IMR-90 (cell line): ENCODE data around the gene GFRA4. TPM values are rescaled to one million over a fixed set of nuclear protein-coding genes. Genes with fewer than 3 reads are reported as not detected.

ENCODE experiments used
- ATAC-seq: fragments of 200-7000 bp; cut with Tn5 transposase; 2 replicates; pipeline ENCODE4 v1.9.1; 2020; ENCODE audit warnings: low read depth, mild to moderate bottlenecking, moderate library complexity
- BruUV-seq: library from RNA; stranded (reverse); fragments of 400-500 nt; replicated peaks from 2 replicates; lab custom pipeline; 2021; lab: Mats Ljungman, UMichigan
- CTCF ChIA-PET: fragments of 300-600 bp; formaldehyde crosslinking; extraction: SDS; loops from one replicate; lab custom pipeline; 2021; ENCODE audit warnings: antibody characterized with exemption; lab: Yijun Ruan, JAX
- POLR2A ChIA-PET: fragments of 300-600 bp; sonication (Branson Sonifier 250); formaldehyde crosslinking; loops from one replicate; lab custom pipeline; 2022; ENCODE audit warnings: antibody characterized with exemption; ENCODE audit not compliant: unreplicated experiment; lab: Charles Lee
- DNase-seq: peaks from one replicate; pipeline ENCODE4 v3.0.0; 2013
- H2AFZ ChIP-seq: replicated peaks from 2 replicates; pipeline ENCODE3; 2013; ENCODE audit warnings: low read length, mild to moderate bottlenecking; ENCODE audit not compliant: poor library complexity
- H2AK5ac ChIP-seq: 2 replicates; pipeline ENCODE4 v1.6.1; 2013; ENCODE audit warnings: low read depth, low read length, inconsistent platforms
- H2AK9ac ChIP-seq: replicated peaks from 2 replicates; pipeline ENCODE3; 2013; ENCODE audit warnings: mild to moderate bottlenecking, low read depth, low read length, moderate library complexity; ENCODE audit not compliant: poor library complexity
- H2BK120ac ChIP-seq: 2 replicates; pipeline ENCODE4 v1.6.1; 2013; ENCODE audit warnings: low read depth, low read length, inconsistent platforms
- H2BK15ac ChIP-seq: 3 replicates; pipeline ENCODE4 v1.6.1; 2013; ENCODE audit warnings: low read depth, low read length, inconsistent platforms
- H2BK20ac ChIP-seq: 2 replicates; pipeline ENCODE4 v1.6.1; 2013; ENCODE audit warnings: low read depth, mild to moderate bottlenecking, inconsistent platforms, low read length, moderate library complexity
- H2BK5ac ChIP-seq: 2 replicates; pipeline ENCODE4 v1.6.1; 2013; ENCODE audit warnings: mild to moderate bottlenecking, low read depth, low read length, inconsistent platforms; ENCODE audit not compliant: poor library complexity, severe bottlenecking
- H3K14ac ChIP-seq: replicated peaks from 2 replicates; pipeline ENCODE4 v1.6.1; 2013; ENCODE audit warnings: low read depth, low read length, inconsistent platforms
- H3K18ac ChIP-seq: 2 replicates; pipeline ENCODE4 v1.6.1; 2013; ENCODE audit warnings: low read depth, low read length, control low read depth
- H3K23ac ChIP-seq: 2 replicates; pipeline ENCODE4 v1.6.1; 2013; ENCODE audit warnings: low read depth, low read length, inconsistent platforms
- H3K27ac ChIP-seq: 2 replicates; pipeline ENCODE4 v1.5.1; 2013; ENCODE audit warnings: mild to moderate bottlenecking, control low read depth, low read length; ENCODE audit not compliant: insufficient read depth
- H3K27me3 ChIP-seq: 2 replicates; pipeline ENCODE4 v1.6.1; 2013; ENCODE audit warnings: low read length; ENCODE audit not compliant: control insufficient read depth, insufficient read depth
- H3K36me3 ChIP-seq: 2 replicates; pipeline ENCODE4 v1.6.1; 2013; ENCODE audit warnings: low read length, mixed read lengths; ENCODE audit not compliant: control insufficient read depth, insufficient read depth
- H3K4ac ChIP-seq: 2 replicates; pipeline ENCODE4 v1.6.1; 2013; ENCODE audit warnings: low read depth, low read length, inconsistent platforms
- H3K4me1 ChIP-seq: 2 replicates; pipeline ENCODE4 v1.6.1; 2013; ENCODE audit warnings: low read length, mixed read lengths; ENCODE audit not compliant: control insufficient read depth, insufficient read depth
- H3K4me2 ChIP-seq: 2 replicates; pipeline ENCODE4 v1.6.1; 2013; ENCODE audit warnings: low read depth, mild to moderate bottlenecking, control low read depth, low read length, moderate library complexity
- H3K4me3 ChIP-seq: 2 replicates; pipeline ENCODE4 v1.5.1; 2013; ENCODE audit warnings: low read depth, mild to moderate bottlenecking, control low read depth, low read length, moderate library complexity; ENCODE audit not compliant: insufficient read depth
- H3K56ac ChIP-seq: 2 replicates; pipeline ENCODE4 v1.6.1; 2013; ENCODE audit warnings: low read length, inconsistent platforms; ENCODE audit not compliant: insufficient read depth; ENCODE audit errors: extremely low read depth
- H3K79me1 ChIP-seq, 2 experiments: 2 replicates each; pipeline ENCODE4 v1.6.1; 2013; ENCODE audit warnings: low read length in 2 of 2, inconsistent platforms in 1 of 2, low read depth in 1 of 2
- H3K9ac ChIP-seq: 2 replicates; pipeline ENCODE4 v1.6.1; 2013; ENCODE audit warnings: low read depth, low read length, control low read depth
- H3K9me1 ChIP-seq: 2 replicates; pipeline ENCODE4 v1.6.1; 2013; ENCODE audit warnings: low read length, inconsistent platforms; ENCODE audit not compliant: insufficient read depth
- H3K9me3 ChIP-seq: 2 replicates; pipeline ENCODE4 v1.6.1; 2013; ENCODE audit warnings: low read length; ENCODE audit not compliant: control insufficient read depth, insufficient read depth
- H4K20me1 ChIP-seq: 2 replicates; pipeline ENCODE4 v1.6.1; 2013; ENCODE audit warnings: low read length, inconsistent platforms; ENCODE audit not compliant: insufficient read depth
- H4K5ac ChIP-seq: 2 replicates; pipeline ENCODE4 v1.6.1; 2013; ENCODE audit warnings: mild to moderate bottlenecking, low read depth, low read length, control low read depth
- H4K8ac ChIP-seq, 2 experiments: 2 replicates each; pipeline ENCODE4 v1.6.1; 2013; ENCODE audit warnings: low read depth in 2 of 2, low read length in 2 of 2, control low read depth in 1 of 2, inconsistent platforms in 1 of 2
- H4K91ac ChIP-seq: 2 replicates; pipeline ENCODE4 v1.6.1; 2013; ENCODE audit warnings: low read depth, low read length, inconsistent platforms; ENCODE audit not compliant: insufficient read depth
- BHLHE40 ChIP-seq: fragments of 150-350 bp; IDR thresholded peaks from 2 replicates; pipeline ENCODE4 v1.6.1; 2016; ENCODE audit warnings: mild to moderate bottlenecking, low read depth, low read length
- CEBPB ChIP-seq: IDR thresholded peaks from 2 replicates; pipeline ENCODE4 v1.6.1; 2012; ENCODE audit warnings: low read depth, low read length, improper control_type of control experiment
- CHD1 ChIP-seq: IDR thresholded peaks from 2 replicates; pipeline ENCODE4 v1.6.1; 2012; ENCODE audit warnings: low read depth, low read length, improper control_type of control experiment
- CTCF ChIP-seq: conservative IDR thresholded peaks from 2 replicates; pipeline ENCODE4 v1.5.1; 2012; ENCODE audit warnings: mild to moderate bottlenecking, low read depth, low read length, improper control_type of control experiment
- ELK1 ChIP-seq: fragments of 150-350 bp; IDR thresholded peaks from 2 replicates; pipeline ENCODE4 v1.6.1; 2016; ENCODE audit warnings: low read depth, mild to moderate bottlenecking, low read length, moderate library complexity, borderline replicate concordance
- FOS ChIP-seq: fragments of 150-350 bp; IDR thresholded peaks from 2 replicates; pipeline ENCODE4 v1.6.1; 2016; ENCODE audit warnings: low read depth, low read length
- MAFK ChIP-seq: IDR thresholded peaks from 2 replicates; pipeline ENCODE4 v1.6.1; 2012; ENCODE audit warnings: low read depth, low read length, improper control_type of control experiment
- MAZ ChIP-seq: IDR thresholded peaks from 2 replicates; pipeline ENCODE4 v1.6.1; 2012; ENCODE audit warnings: low read depth, mild to moderate bottlenecking, low read length, improper control_type of control experiment, moderate library complexity, borderline replicate concordance
- MXI1 ChIP-seq: IDR thresholded peaks from 2 replicates; pipeline ENCODE4 v1.6.1; 2012; ENCODE audit warnings: low read depth, mild to moderate bottlenecking, low read length, moderate library complexity, borderline replicate concordance
- NFE2L2 ChIP-seq: fragments of 150-350 bp; IDR thresholded peaks from 2 replicates; pipeline ENCODE4 v1.6.1; 2016; ENCODE audit warnings: low read depth, mild to moderate bottlenecking, low read length
- POLR2A ChIP-seq: IDR thresholded peaks from 2 replicates; pipeline ENCODE4 v1.6.1; 2012; ENCODE audit warnings: mild to moderate bottlenecking, low read depth, low read length
- RAD21 ChIP-seq: IDR thresholded peaks from 2 replicates; pipeline ENCODE4 v1.6.1; 2012; ENCODE audit warnings: low read length, improper control_type of control experiment
- RCOR1 ChIP-seq: IDR thresholded peaks from 2 replicates; pipeline ENCODE4 v1.6.1; 2012; ENCODE audit warnings: mild to moderate bottlenecking, low read length, improper control_type of control experiment; ENCODE audit not compliant: insufficient replicate concordance
- RFX5 ChIP-seq: IDR thresholded peaks from 2 replicates; pipeline ENCODE4 v1.8.0; 2012; ENCODE audit warnings: low read depth, mild to moderate bottlenecking, low read length, moderate library complexity
- SMC3 ChIP-seq: fragments of 150-350 bp; IDR thresholded peaks from 2 replicates; pipeline ENCODE4 v1.6.1; 2016; ENCODE audit warnings: low read depth, mild to moderate bottlenecking, antibody characterized with exemption, low read length, moderate library complexity
- USF2 ChIP-seq: fragments of 150-350 bp; IDR thresholded peaks from 2 replicates; pipeline ENCODE4 v1.6.1; 2017; ENCODE audit warnings: mild to moderate bottlenecking, antibody characterized with exemption, low read length, low read depth
- WGBS, 2 experiments: methylation state at CpG; one replicate each; pipeline versions ENCODE4 v1.1.5 to v1.1.7; 2013; ENCODE audit warnings: missing lambda C conversion rate in 2 of 2; ENCODE audit not compliant: insufficient read length in 1 of 2; ENCODE audit errors: extremely low coverage in 2 of 2; 5-methylcytosine and 5-hydroxymethylcytosine counted together
- dilution Hi-C: fragments of 300-500 bp; cut with HindIII; formaldehyde crosslinking; loops from one replicate; pipeline ENCODE4 v1.14.3; 2018; ENCODE audit warnings: low sequenced_read_pairs; ENCODE audit not compliant: unreplicated experiment
- in situ Hi-C: fragments of 300-500 bp; cut with MboI; formaldehyde crosslinking; loops from 3 replicates; pipeline ENCODE4 v1.14.3; 2019; ENCODE audit warnings: low sequenced_read_pairs, inconsistent platforms, mixed read lengths
- intact Hi-C: fragments of 100-400 bp; cut with micrococcal nuclease; formaldehyde crosslinking; loops from 2 replicates; pipeline ENCODE4 v1.10.0; 2022
- polyA plus RNA-seq, 3 experiments: library from polyadenylated mRNA; depleted of rRNA; stranded (reverse); fragments of >200 nt; gene quantifications; 2 replicates each; pipeline ENCODE4 v1.2.3, GENCODE V29; 2012; ENCODE audit warnings: low replicate concordance in 1 of 3
- total RNA-seq: library from RNA; depleted of rRNA; stranded (reverse); fragments of >200 nt; gene quantifications from 2 replicates; pipeline ENCODE4 v1.2.3, GENCODE V29; 2012

GFRA4 gene
- total and polyA plus RNA-seq, 2 of the 4 experiments (the other 2 are of a cell fraction) = not detected

- Histone ChIP-seq H2BK5ac (no peak overlapping the region), H2BK120ac (no peak overlapping the region), H4K5ac (no peak overlapping the region), H2BK20ac (no peak overlapping the region), H2BK15ac (no peak overlapping the region), H3K4me1 (0 out of 2 replicates have a peak, but pooled peaks cover 3% of the 10 kb centered on the region), H3K36me3 (no peaks in the 10 kb centered on the region), H3K9ac (no peak overlapping the region), H4K8ac (no peak overlapping the region), H3K14ac (no peak overlapping the region; the same call in 1 of the 2 replicates), H2AK5ac (no peak overlapping the region), H2AK9ac (no peak overlapping the region), H3K27me3 (peaks cover 34% of the 10 kb centered on the region), H3K4me2 (no peak overlapping the region), H4K91ac (no peak overlapping the region), H3K23ac (no peak overlapping the region), H3K9me1 (no peaks in the 10 kb centered on the region), H3K27ac (no peak overlapping the region), H3K18ac (no peak overlapping the region), H3K4me3 (no peak overlapping the region), H3K4ac (no peak overlapping the region), H4K20me1 (0 out of 2 replicates have a peak, but pooled peaks cover 3% of the 10 kb centered on the region), H3K79me1 (no peaks in the 10 kb centered on the region), H2AFZ (peak overlapping the region; percentile 5), H3K56ac (no peak overlapping the region), H3K9me3 (no peaks in the 10 kb centered on the region)
- dilution Hi-C loops = no loop called here
- in situ Hi-C loops = no loop called here
- DNase-seq (no peak), ATAC-seq (no peak)
- intact Hi-C loops = no loop called here
- ChIA-PET CTCF (no interaction called here), POLR2A (no interaction called here)
- TF ChIP-seq CTCF (no peak), USF2 (no peak), POLR2A (no peak), MXI1 (no peak), RCOR1 (no peak), BHLHE40 (no peak), CEBPB (no peak), MAZ (no peak), MAFK (no peak), CHD1 (no peak), RAD21 (no peak), ELK1 (no peak), NFE2L2 (no peak), SMC3 (no peak), RFX5 (no peak), FOS (no peak)
- no TSS peak for BruUV-seq
- 63% methylated on average over 2 of the region's 8 CpGs; no CpG with 5 or more reads in 1 of the 2 experiments for WGBS, 2 experiments
Measured at GRCh38 chr20:3667434-3668037, 4.3 kb upstream of the GFRA4 start.
